Cerebellar nuclear complex (tissue), 1 donor: Measurements from ENCODE around the gene GMPR.

ENCODE experiments used
- DNase-seq, 2 experiments: peaks; one replicate each; lab custom pipeline; 2025; lab: John Stamatoyannopoulos, UW

The GMPR gene

DNA sequence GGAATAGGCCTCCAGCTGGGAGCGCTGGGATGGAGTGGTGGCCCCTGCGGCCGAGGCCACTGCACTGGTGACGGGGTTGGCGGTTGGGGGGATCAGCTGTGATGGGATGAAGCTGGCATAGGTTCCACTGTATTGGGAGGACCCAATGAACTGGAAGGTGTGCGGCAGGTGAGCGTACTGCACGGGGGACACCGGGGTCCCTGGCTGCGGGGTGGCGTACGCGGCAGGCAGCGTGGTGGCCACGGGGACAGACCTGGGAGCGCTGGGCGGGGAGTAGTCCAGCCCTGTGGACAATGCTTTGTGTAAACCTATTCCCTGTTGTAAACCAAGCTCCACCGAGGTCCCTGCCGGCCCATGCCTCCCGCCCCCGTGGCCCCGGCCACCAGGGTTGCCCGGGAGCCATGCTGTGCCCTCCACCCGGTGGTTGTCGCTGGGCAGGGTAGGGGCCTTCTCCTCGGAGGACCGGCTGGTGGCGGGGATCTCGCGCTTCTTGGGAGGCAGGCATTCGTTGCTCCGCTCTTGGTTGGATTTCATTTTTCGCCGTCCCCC lies 89.5 kb downstream of the GMPR start:
- no peak for DNase-seq

- DNase-seq: no peak
These were observed 90.8 kb downstream of the GMPR start for GRCh38 chr6:16329233-16329632.

DNA sequence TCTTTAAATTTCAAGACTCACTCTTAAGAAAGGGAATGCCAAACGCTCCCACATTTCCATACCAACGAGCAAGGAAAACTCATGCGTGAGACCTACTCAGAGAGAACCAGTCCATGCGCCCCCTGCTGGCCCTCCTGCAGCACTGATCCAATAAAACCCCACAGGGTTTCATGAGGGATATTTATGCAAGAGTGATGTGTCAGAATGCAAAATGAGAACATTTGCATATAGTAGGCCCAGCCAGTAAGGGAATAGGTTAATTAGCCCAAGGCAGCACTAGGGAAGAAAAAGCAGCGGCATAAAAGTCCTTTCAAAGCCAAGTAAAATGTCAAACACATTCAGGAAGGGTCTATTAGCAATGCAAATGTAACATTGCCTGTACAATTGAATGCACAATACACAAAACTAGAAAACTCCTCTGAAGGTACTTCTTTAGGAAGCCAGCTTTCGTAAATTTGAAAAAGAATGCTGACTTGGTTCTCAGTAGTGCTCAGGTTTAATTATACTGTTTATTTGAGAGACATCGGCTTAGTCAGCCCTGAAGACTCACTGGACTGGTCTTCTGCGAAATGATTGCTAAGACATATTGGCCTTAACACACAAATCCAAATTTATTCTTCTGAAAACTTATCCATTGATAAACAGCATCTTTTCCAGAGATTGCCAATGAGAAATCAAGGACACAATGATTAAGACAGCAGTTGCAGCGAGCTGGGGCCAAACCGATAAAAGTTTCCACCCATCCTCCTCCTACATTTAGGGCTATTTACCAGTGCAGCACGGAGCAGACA lies 93.2 kb downstream of the GMPR start:
- DNase-seq: no peak

GRCh38 chr6:16332175-16332542 lies 93.8 kb downstream of the GMPR start:
- DNase-seq: peak; percentile 21 to 66

DNA sequence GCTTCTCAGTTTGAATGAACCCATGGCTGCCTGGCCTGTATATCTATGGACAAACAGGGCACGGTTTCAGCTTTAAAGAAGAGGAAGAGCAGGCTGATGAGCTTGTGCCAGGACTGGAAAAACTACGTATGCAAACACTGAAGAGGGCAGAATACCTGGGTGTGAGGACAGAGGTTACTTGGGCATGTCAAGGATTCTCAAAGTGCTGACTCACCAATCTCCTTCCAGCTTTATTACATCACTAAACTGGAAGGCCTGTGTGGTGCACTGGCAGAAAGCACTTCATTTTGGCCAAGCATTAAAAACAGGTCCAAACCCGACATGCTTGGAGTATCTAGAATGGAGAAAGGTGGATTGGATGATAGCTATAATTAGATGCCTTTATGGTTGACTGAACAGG lies 95.2 kb downstream of the GMPR start:
- no peak for DNase-seq

- no peak for DNase-seq
These were observed 96.3 kb downstream of the GMPR start for GRCh38 chr6:16334671-16335070.

- DNase-seq: no peak
These were observed 96.8 kb downstream of the GMPR start for GRCh38 chr6:16335176-16335575.

GRCh38 chr6:16336056-16336818 lies 97.8 kb downstream of the GMPR start:
- no peak for DNase-seq

DNA sequence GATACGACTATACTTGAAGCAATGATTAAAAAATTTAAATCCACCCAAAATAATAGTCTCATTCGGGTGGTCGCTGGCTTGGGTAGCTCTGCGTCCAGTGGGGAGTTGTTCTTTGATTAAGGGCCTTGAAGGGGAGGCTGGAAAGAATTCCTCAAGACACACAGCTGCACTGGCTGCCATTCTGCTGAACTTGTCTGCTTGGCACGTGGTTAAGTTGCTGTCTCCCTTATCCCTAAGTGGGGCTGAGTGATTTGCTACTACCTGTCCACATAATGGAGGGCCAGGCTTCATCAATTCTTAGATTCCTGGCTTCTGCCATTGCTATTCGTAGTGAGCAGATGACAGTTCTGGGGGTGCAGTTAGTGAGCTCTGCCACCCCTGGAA lies 98.5 kb downstream of the GMPR start:
- no peak for DNase-seq

DNA sequence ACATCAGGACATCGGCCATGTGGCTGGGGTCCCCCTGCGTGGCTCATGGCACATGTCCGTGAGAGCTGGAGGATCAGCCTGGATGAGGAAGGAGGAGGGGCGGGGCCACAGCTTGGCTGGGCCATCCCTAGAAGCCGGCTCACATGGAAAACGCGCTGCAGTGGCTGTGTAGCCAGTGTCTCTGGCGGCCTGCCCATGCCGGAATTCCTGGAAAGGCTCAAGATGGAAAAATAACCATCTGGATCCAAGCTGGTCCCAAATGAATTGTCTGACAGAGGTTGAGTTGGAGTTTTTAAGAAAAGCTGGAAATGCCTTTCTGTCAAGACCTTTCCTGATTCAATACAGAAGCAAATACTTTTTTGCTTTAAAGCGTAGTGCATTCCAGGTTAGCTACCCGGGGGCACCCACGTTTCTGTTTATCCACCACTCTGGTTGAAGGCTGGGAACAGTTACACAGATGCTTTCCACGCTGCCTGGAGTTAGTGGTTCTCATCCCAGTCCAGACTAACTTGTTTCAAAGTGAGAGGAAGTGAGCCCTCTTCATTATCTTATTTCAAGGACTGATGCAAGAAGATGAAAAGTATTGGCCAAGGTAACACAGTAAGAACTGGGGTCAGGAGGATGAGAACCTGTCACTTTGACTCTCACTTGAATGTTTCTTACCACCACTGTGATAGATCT lies 99.0 kb downstream of the GMPR start:
- DNase-seq: no peak

- no peak for DNase-seq
These were observed 100.3 kb downstream of the GMPR start for GRCh38 chr6:16338577-16339264.

- no peak for DNase-seq
These were observed 100.8 kb downstream of the GMPR start for GRCh38 chr6:16339265-16339587.

GRCh38 chr6:16343593-16343992 lies 105.2 kb downstream of the GMPR start:
- DNase-seq: no peak

DNA sequence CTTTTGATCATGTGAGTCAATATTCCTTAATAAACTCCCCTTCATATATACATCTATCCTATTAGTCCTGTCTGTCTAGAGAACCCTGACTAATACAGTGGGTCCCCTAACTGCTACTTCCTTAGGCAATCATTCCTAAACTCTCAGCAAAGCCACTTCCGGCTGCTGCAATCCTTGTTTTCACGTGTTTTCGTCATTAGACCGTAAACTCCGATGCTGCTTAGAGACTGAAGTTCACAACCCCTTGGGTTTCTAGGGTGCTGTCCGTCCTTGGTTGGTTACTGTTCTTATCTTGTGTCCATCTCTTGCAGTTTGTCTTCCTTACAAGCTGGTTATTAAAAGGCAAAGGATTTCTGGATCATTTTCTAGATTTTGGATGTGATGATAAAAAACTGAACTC lies 106.4 kb downstream of the GMPR start:
- DNase-seq: no peak
